Brain pericyte (primary cell): ENCODE data around the gene MYOM3.
"Not testable (repeated sequence)": the region's sequence is repeated elsewhere in the genome, so short reads cannot be mapped to it uniquely, and the experiment has no call there.

Experiments
- DNase-seq: peaks from one replicate; pipeline ENCODE4 v3.0.0-alpha.2; 2012; ENCODE audit warnings: low read depth, low spot score

MYOM3 gene

GRCh38 chr1:24071941-24072340, 40.0 kb downstream of the MYOM3 start:
- no peak for DNase-seq

- no peak for DNase-seq
These were observed 41.0 kb downstream of the MYOM3 start for GRCh38 chr1:24070821-24071393.

GRCh38 chr1:24069817-24070216, 42.1 kb downstream of the MYOM3 start:
- DNase-seq, result no peak

GRCh38 chr1:24067978-24068377, 44.0 kb downstream of the MYOM3 start:
- DNase-seq, result no peak

GRCh38 chr1:24065304-24065703, 46.6 kb downstream of the MYOM3 start:
- DNase-seq, result no peak

GRCh38 chr1:24062221-24062620, 49.7 kb downstream of the MYOM3 start:
- DNase-seq, result no peak

GRCh38 chr1:24060482-24060881, 51.5 kb downstream of the MYOM3 start:
- DNase-seq, result no peak

- DNase-seq, result no peak
These were observed 53.1 kb downstream of the MYOM3 start for GRCh38 chr1:24058671-24059455.

- no peak for DNase-seq
These were observed 54.8 kb downstream of the MYOM3 start for GRCh38 chr1:24057171-24057570.

- no peak for DNase-seq
These were observed 56.3 kb downstream of the MYOM3 start for GRCh38 chr1:24055681-24056080.

- no peak for DNase-seq
These were observed 59.7 kb downstream of the MYOM3 start for GRCh38 chr1:24052220-24052619.

GRCh38 chr1:24051206-24051945, 60.6 kb downstream of the MYOM3 start:
- DNase-seq, result no peak

- no peak for DNase-seq
These were observed 62.2 kb downstream of the MYOM3 start for GRCh38 chr1:24049733-24050132.

GRCh38 chr1:24048894-24049293, 63.0 kb downstream of the MYOM3 start:
- not testable (repeated sequence) for DNase-seq

- DNase-seq, result no peak
These were observed 63.6 kb downstream of the MYOM3 start for GRCh38 chr1:24048205-24048869.

- no peak for DNase-seq
These were observed 64.8 kb downstream of the MYOM3 start for GRCh38 chr1:24047110-24047477.

GRCh38 chr1:24045771-24046170, 66.2 kb downstream of the MYOM3 start:
- no peak for DNase-seq

GRCh38 chr1:24044672-24045071, 67.3 kb downstream of the MYOM3 start:
- DNase-seq, result not testable (repeated sequence)

- DNase-seq, result no peak
These were observed 68.4 kb downstream of the MYOM3 start for GRCh38 chr1:24043345-24044032.

- DNase-seq, result no peak
These were observed 69.6 kb downstream of the MYOM3 start for GRCh38 chr1:24042315-24042714.

- no peak for DNase-seq
These were observed 75.8 kb downstream of the MYOM3 start for GRCh38 chr1:24036088-24036487.

GRCh38 chr1:24032981-24033380, 79.0 kb downstream of the MYOM3 start:
- no peak for DNase-seq
